Astrocyte (in vitro differentiated cells and primary cell): Measurements from ENCODE around the gene RGS8. TPM values are rescaled to one million over a fixed set of nuclear protein-coding genes. Genes with fewer than 3 reads are reported as not detected.

Source experiments
- DNase-seq: peaks from one replicate; pipeline ENCODE4 v3.0.0-alpha.2; 2010; ENCODE audit warnings: low read depth
- FAIRE-seq: peaks from 2 replicates; lab custom pipeline; 2011; peaks lifted over from hg19 to GRCh38; lab: Jason Lieb, UNC
- H2AFZ ChIP-seq: 2 replicates; pipeline ENCODE4 v1.6.0; 2012; ENCODE audit warnings: low read depth, low read length, inconsistent platforms
- H3K27ac ChIP-seq: 2 replicates; pipeline ENCODE4 v1.5.1; 2011; ENCODE audit warnings: low read depth, low read length, inconsistent platforms
- H3K27me3 ChIP-seq: 2 replicates; pipeline ENCODE4 v1.6.0; 2011; ENCODE audit warnings: low read length, inconsistent platforms; ENCODE audit not compliant: insufficient read depth
- H3K36me3 ChIP-seq: 2 replicates; pipeline ENCODE4 v1.5.1; 2011; ENCODE audit warnings: low read length, inconsistent platforms; ENCODE audit not compliant: insufficient read depth
- H3K4me1 ChIP-seq: 2 replicates; pipeline ENCODE4 v1.5.1; 2011; ENCODE audit warnings: low read length, inconsistent platforms; ENCODE audit not compliant: insufficient read depth
- H3K4me2 ChIP-seq: 2 replicates; pipeline ENCODE4 v1.6.0; 2012; ENCODE audit warnings: low read length, inconsistent platforms
- H3K4me3 ChIP-seq: 2 replicates; pipeline ENCODE4 v1.5.1; 2011; ENCODE audit warnings: low read depth, mild to moderate bottlenecking, low read length, inconsistent platforms; ENCODE audit not compliant: insufficient read depth
- H3K79me2 ChIP-seq: 2 replicates; pipeline ENCODE4 v1.6.0; 2012; ENCODE audit warnings: mild to moderate bottlenecking, low read length, inconsistent platforms; ENCODE audit not compliant: insufficient read depth
- H3K9ac ChIP-seq: 2 replicates; pipeline ENCODE4 v1.6.0; 2012; ENCODE audit warnings: mild to moderate bottlenecking, low read length, inconsistent platforms
- H3K9me3 ChIP-seq: 2 replicates; pipeline ENCODE4 v1.5.1; 2012; ENCODE audit warnings: low read depth, mild to moderate bottlenecking, low read length, inconsistent platforms; ENCODE audit not compliant: insufficient read depth
- H4K20me1 ChIP-seq: 2 replicates; pipeline ENCODE4 v1.6.0; 2012; ENCODE audit warnings: low read length, inconsistent platforms; ENCODE audit not compliant: insufficient read depth
- H3K27ac Mint-ChIP-seq: one replicate; pipeline ENCODE4 v1.8.0; 2021; ENCODE audit warnings: mild to moderate bottlenecking, mixed read lengths; ENCODE audit not compliant: unreplicated experiment
- H3K27me3 Mint-ChIP-seq: one replicate; pipeline ENCODE4 v1.8.0; 2021; ENCODE audit warnings: low read depth, mixed read lengths; ENCODE audit not compliant: unreplicated experiment
- H3K36me3 Mint-ChIP-seq: one replicate; pipeline ENCODE4 v1.8.0; 2021; ENCODE audit warnings: low read depth, mixed read lengths; ENCODE audit not compliant: unreplicated experiment
- H3K4me1 Mint-ChIP-seq: one replicate; pipeline ENCODE4 v1.8.0; 2021; ENCODE audit warnings: low read depth, mixed read lengths; ENCODE audit not compliant: unreplicated experiment
- H3K4me3 Mint-ChIP-seq: one replicate; pipeline ENCODE4 v1.8.0; 2021; ENCODE audit warnings: mild to moderate bottlenecking, moderate library complexity, mixed read lengths; ENCODE audit not compliant: unreplicated experiment
- H3K9me3 Mint-ChIP-seq: one replicate; pipeline ENCODE4 v1.8.0; 2021; ENCODE audit warnings: mild to moderate bottlenecking, mixed read lengths; ENCODE audit not compliant: unreplicated experiment
- CTCF ChIP-seq: IDR thresholded peaks from 2 replicates; pipeline ENCODE4 v1.5.1; 2011; ENCODE audit warnings: low read depth, mild to moderate bottlenecking, inconsistent platforms, low read length, moderate library complexity; ENCODE audit not compliant: insufficient read depth
- EZH2 ChIP-seq: IDR thresholded peaks from 2 replicates; pipeline ENCODE4 v1.6.1; 2012; ENCODE audit warnings: mild to moderate bottlenecking, low read length, inconsistent platforms; ENCODE audit not compliant: insufficient read depth
- total RNA-seq: library from RNA; stranded (reverse); gene quantifications from 2 replicates; pipeline ENCODE4 v1.2.1, GENCODE V29; 2021

RGS8 gene
- total RNA-seq, 1 donor from 2014 or later: 0.09 TPM

GRCh38 chr1:182671750-182672486 is 12.5 kb downstream of the RGS8 start:
- H3K27ac Mint-ChIP-seq: no peak overlapping the region
- no peak overlapping the region for H3K4me3 Mint-ChIP-seq
- H3K9me3 ChIP-seq: no peaks in the 10 kb centered on the region
- no peak overlapping the region for H3K4me2 ChIP-seq
- H3K27me3 ChIP-seq: peaks cover 9% of the 10 kb centered on the region
- peaks cover 10% of the 10 kb centered on the region for H3K4me1 Mint-ChIP-seq
- no peak overlapping the region for H3K4me3 ChIP-seq
- DNase-seq (no peak), FAIRE-seq (no peak)
- no peaks in the 10 kb centered on the region for H4K20me1 ChIP-seq
- H3K27ac ChIP-seq: no peak overlapping the region
- no peaks in the 10 kb centered on the region for H3K9me3 Mint-ChIP-seq
- H3K9ac ChIP-seq: no peak overlapping the region
- no peaks in the 10 kb centered on the region for H3K4me1 ChIP-seq
- no peaks in the 10 kb centered on the region for H3K79me2 ChIP-seq
- peaks cover 19% of the 10 kb centered on the region for H3K27me3 Mint-ChIP-seq
- no peaks in the 10 kb centered on the region for H3K36me3 ChIP-seq
- H3K36me3 Mint-ChIP-seq: no peaks in the 10 kb centered on the region
- H2AFZ ChIP-seq: peak overlapping the region; percentile 10
- TF ChIP-seq CTCF (no peak), EZH2 (no peak)

GRCh38 chr1:182670032-182670749 is 14.2 kb downstream of the RGS8 start:
- H3K9ac ChIP-seq: no peak overlapping the region
- no peak overlapping the region for H3K27ac ChIP-seq
- FAIRE-seq: no peak
- H3K79me2 ChIP-seq: no peaks in the 10 kb centered on the region
- no peak overlapping the region for H2AFZ ChIP-seq
- no peaks in the 10 kb centered on the region for H3K36me3 ChIP-seq
- TF ChIP-seq EZH2: no peak
- no peak for TF ChIP-seq CTCF
- H3K9me3 Mint-ChIP-seq: no peaks in the 10 kb centered on the region
- H3K4me1 ChIP-seq: no peaks in the 10 kb centered on the region
- H3K4me3 Mint-ChIP-seq: no peak overlapping the region
- no peaks in the 10 kb centered on the region for H3K9me3 ChIP-seq
- H3K27ac Mint-ChIP-seq: no peak overlapping the region
- peaks cover 14% of the 10 kb centered on the region for H3K4me1 Mint-ChIP-seq
- H3K4me3 ChIP-seq: no peak overlapping the region
- DNase-seq: no peak
- H3K36me3 Mint-ChIP-seq: no peaks in the 10 kb centered on the region
- H3K27me3 ChIP-seq: peaks cover 9% of the 10 kb centered on the region
- H4K20me1 ChIP-seq: no peaks in the 10 kb centered on the region
- H3K4me2 ChIP-seq: no peak overlapping the region
- H3K27me3 Mint-ChIP-seq: peaks cover 24% of the 10 kb centered on the region
